Muscle layer of duodenum (tissue), 2 donors: ENCODE measurements around the gene PCDHGC4.
A peak's percentile ranks its signal among the peaks of the same experiment; 100 is the strongest.

Source experiments
- H3K27ac ChIP-seq: one replicate; pipeline ENCODE4 v1.7.0; 2013; ENCODE audit warnings: mild to moderate bottlenecking, low read length
- H3K27me3 ChIP-seq: one replicate; pipeline ENCODE4 v1.7.0; 2013; ENCODE audit warnings: low read depth, mild to moderate bottlenecking, control low read depth, low read length
- H3K36me3 ChIP-seq, 2 donors: one replicate each; pipeline ENCODE4 v1.7.0; 2013; ENCODE audit warnings: low read length in 2 of 2, control low read depth in 1 of 2, mild to moderate bottlenecking in 1 of 2; ENCODE audit not compliant: insufficient read depth in 2 of 2, control insufficient read depth in 1 of 2
- H3K4me1 ChIP-seq, 2 donors: one replicate each; pipeline ENCODE4 v1.7.0; 2013; ENCODE audit warnings: low read length in 2 of 2, mild to moderate bottlenecking in 2 of 2, control low read depth in 1 of 2, moderate library complexity in 1 of 2; ENCODE audit not compliant: insufficient read depth in 2 of 2, control insufficient read depth in 1 of 2
- H3K4me3 ChIP-seq, 2 donors: one replicate each; pipeline ENCODE4 v1.7.0; 2013; ENCODE audit warnings: low read length in 2 of 2, low read depth in 1 of 2, mild to moderate bottlenecking in 1 of 2
- H3K9me3 ChIP-seq, 2 donors: one replicate each; pipeline ENCODE4 v1.7.0; 2013; ENCODE audit warnings: low read length in 2 of 2, control low read depth in 1 of 2, mild to moderate bottlenecking in 1 of 2; ENCODE audit not compliant: control insufficient read depth in 1 of 2
- donor health status: healthy.

Gene PCDHGC4

DNA sequence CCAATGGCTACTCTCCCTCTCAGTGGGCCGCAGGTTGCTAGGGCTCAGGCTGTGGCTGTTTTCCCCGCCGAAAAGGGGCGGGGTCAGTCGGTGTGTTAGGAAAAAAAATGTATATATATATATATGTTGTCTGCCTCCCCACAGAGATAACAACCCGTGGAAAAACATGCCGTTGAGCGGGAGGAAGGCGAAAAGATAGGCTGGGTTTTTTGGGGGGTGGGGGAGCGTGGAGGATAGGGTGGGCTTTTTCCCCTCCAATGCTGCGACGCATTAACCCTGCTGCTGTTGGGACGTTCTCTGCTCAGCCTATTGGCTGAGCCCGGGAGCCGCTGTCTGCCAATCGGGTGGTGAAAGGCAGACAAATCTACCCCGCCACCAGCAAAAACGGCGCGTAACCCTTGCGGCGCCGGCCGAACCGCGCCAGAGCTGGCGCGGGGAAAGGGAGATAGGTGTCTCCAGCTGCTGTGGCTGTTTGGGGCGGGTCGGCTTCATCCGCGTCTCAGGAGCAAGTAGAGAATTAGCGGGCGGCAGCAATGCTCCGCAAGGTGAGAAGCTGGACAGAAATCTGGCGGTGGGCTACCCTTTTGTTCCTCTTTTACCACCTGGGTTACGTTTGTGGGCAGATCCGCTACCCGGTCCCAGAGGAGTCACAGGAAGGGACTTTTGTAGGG lies at the start of gene PCDHGC4:
TSS of gene PCDHGC4 (plus strand) at position 390 of the 671 bp plus-strand sequence. CDS start at position 534, 144 bp downstream.
- Histone ChIP-seq H3K27ac (no peak within 1 kb of the TSS), H3K27me3 (no peaks in the 10 kb centered on the region), H3K4me3 (peak within 1 kb of the TSS; percentile 46 to 48), H3K9me3 (no peaks in the 10 kb centered on the region), H3K36me3 (peaks cover under 1 to 3% of the 10 kb centered on the region in 2 donors), H3K4me1 (peaks cover 7 to 49% of the 10 kb centered on the region in 2 donors)

DNA sequence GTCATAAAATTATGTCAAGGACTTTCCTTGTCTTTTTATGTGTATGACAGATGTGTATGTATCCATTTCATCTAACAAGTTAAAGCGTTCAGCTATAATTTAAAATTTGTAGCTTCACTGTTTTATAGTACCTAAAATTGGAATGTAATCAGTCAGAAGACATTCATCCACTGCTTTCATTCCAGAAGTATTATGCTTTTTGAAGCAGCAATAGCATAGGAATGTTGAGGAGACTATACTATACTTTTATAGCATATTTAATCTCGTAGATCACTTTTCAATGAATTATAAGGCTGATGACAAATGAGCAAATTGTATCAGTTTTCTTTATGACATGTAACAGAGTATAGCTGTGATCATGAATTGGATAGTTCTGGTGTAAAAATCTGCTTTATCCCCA lies 47.6 kb upstream of the PCDHGC4 start:
- H3K27ac ChIP-seq, result no peak overlapping the region
- no peaks in the 10 kb centered on the region for H3K4me1 ChIP-seq
- peaks cover 0 to 7% of the 10 kb centered on the region in 2 donors for H3K36me3 ChIP-seq
- H3K27me3 ChIP-seq, result no peaks in the 10 kb centered on the region
- H3K4me3 ChIP-seq, result peak overlapping the region in 1 of 2 donors; percentile 32
- H3K9me3 ChIP-seq, result peaks cover 28 to 64% of the 10 kb centered on the region in 2 donors

DNA sequence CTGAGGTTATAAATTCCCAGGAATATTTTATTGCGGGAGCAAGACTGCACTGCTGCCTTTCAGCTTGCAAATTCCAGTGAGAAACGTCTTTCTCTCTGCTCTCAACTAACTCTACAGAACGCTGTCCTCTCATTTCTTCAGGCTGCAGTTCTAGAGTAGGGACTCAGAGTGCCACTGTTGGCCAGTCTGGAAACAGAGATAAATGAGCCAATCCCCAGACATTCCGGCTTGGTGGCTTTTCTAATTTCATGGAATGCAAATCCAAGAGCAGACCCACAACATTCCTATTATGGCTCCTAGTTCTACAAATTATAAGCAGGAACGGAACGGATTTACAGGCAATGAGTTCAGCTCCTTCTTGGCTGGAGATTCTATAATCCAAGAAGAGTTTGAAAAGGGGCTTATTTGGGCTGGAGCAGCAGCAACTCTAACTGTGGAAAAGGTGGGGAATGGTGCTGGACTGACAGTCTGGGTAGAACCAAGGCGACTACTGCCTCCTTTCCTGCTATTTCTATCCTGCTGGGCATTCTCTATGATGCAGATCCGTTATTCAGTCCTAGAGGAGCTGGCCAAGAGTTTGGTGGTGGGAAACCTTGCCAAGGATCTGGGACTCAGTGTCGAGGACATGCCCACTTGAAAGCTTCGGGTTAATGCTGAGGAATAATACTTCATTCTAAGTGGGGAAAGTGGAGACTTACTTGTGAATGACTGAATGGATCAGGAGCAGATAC lies 45.3 kb upstream of the PCDHGC4 start:
- Histone ChIP-seq H3K4me1 (no peaks in the 10 kb centered on the region), H3K4me3 (peak overlapping the region in 1 of 2 donors; percentile 43), H3K9me3 (peaks cover 31 to 53% of the 10 kb centered on the region in 2 donors), H3K27ac (no peak overlapping the region), H3K36me3 (peaks cover 0 to 3% of the 10 kb centered on the region in 2 donors), H3K27me3 (no peaks in the 10 kb centered on the region)

DNA sequence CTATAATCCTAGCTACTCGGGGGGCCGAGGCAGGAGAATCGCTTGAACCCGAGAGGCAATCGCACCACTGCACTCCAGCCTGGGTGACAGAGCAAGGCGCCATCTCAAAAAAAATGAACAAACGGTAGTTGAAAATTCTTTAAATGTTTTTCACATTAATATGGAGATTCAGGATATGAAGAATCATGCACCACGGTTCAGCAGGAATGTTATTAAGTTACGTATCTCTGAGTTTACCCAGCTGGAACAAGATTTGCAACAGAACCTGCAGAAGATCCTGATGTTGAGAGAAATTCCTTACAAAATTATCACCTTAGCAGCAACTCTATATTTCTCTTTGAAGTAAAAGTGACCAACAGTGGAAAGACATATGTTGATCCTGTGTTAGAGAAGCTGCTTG lies 44.5 kb upstream of the PCDHGC4 start:
- Histone ChIP-seq H3K4me3 (peak overlapping the region in 1 of 2 donors; percentile 39), H3K27me3 (no peaks in the 10 kb centered on the region), H3K36me3 (peaks cover 0 to 3% of the 10 kb centered on the region in 2 donors), H3K27ac (no peak overlapping the region), H3K4me1 (no peaks in the 10 kb centered on the region), H3K9me3 (peaks cover 28 to 56% of the 10 kb centered on the region in 2 donors)

DNA sequence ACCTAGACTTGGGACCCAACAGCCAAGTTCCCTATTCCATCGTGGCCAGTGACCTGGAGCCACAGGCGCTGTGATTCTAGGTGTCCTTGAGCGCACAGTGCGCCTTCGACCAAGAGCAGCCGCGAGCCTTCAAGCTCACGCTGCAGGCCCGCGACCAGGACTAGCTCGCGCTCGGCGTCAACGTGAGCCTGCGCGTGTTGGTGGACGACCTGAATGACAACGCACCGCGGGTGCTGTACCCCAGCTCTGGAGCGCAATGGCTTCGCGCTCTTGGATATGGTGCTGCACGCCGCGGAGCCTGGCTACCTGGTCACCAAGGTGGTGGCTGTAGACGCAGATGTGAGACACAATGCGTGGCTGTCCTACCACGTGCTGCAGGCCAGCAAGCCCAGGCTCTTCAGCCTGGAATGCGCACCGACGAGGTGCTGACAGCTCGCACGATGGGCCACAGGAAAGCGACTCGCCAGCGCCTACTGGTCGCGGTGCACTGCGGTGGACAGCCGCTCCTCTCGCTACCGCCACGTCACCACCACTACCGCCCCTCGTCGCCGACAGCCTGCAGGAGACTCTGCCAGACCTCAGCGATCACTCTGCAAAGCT lies 43.2 kb upstream of the PCDHGC4 start:
- Histone ChIP-seq H3K9me3 (peaks cover 16 to 53% of the 10 kb centered on the region in 2 donors), H3K36me3 (peaks cover 0 to 3% of the 10 kb centered on the region in 2 donors), H3K27ac (no peak overlapping the region), H3K4me3 (peak overlapping the region in 1 of 2 donors; percentile 39), H3K4me1 (no peaks in the 10 kb centered on the region), H3K27me3 (no peaks in the 10 kb centered on the region)

DNA sequence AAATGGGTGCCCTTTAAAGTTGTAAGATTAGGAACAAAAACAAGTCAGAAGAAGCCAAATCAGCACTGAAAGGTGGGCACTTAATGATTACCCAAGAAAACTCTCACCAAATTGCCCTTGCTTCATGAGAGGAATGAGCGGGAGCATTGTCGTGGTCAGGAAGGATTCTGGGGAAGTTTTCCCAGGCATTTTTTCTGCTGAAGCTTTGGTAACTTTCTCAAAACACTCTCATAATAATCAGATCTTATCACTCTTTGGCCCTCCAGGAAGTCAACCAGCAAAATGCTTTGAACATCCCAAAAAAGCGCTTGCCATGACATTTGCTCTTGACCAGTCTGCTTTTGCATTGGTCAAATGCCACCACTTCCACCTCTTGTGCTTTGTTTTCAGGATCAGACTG lies 19.5 kb upstream of the PCDHGC4 start:
- Histone ChIP-seq H3K27me3 (no peaks in the 10 kb centered on the region), H3K9me3 (no peaks in the 10 kb centered on the region)

DNA sequence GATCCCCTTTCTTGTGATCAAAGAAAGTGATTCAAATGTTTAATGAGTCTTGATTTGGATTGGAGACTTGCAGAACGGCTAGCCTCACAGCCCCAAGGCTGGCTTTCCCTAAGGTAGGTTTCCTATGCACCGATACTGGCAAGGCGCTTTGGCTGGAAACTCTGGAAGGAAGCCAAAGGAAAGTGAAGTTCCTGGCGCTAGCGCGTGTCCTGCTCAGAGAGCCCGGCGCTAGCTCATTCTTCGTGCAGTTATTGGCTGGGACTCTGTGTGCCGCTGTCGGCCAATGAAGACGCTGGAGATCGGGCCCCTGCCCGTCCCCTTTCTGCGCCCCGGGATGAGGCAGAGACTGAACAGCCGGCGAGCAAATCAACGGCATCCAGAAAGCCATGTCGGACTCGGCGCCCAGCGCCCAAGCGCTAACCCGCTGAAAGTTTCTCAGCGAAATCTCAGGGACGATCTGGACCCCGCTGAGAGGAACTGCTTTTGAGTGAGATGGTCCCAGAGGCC lies 9.2 kb upstream of the PCDHGC4 start, which contains the start of gene PCDHGC3:
TSS of gene PCDHGC3 (plus strand) at position 342 of the 507 bp plus-strand sequence. CDS start at position 493, 151 bp downstream.
- Histone ChIP-seq H3K36me3 (no peaks in the 10 kb centered on the region), H3K9me3 (no peaks in the 10 kb centered on the region), H3K27me3 (no peaks in the 10 kb centered on the region), H3K4me3 (peak within 1 kb of the TSS; percentile 66 to 94), H3K4me1 (peaks cover 5 to 35% of the 10 kb centered on the region in 2 donors), H3K27ac (peak within 1 kb of the TSS; percentile 95)

More for the DNA sequence above, 19.5 kb upstream of the PCDHGC4 start:
- H3K4me3 ChIP-seq, result no peak overlapping the region
- H3K36me3 ChIP-seq, result no peaks in the 10 kb centered on the region
- no peak overlapping the region for H3K27ac ChIP-seq
- no peaks in the 10 kb centered on the region for H3K4me1 ChIP-seq

DNA sequence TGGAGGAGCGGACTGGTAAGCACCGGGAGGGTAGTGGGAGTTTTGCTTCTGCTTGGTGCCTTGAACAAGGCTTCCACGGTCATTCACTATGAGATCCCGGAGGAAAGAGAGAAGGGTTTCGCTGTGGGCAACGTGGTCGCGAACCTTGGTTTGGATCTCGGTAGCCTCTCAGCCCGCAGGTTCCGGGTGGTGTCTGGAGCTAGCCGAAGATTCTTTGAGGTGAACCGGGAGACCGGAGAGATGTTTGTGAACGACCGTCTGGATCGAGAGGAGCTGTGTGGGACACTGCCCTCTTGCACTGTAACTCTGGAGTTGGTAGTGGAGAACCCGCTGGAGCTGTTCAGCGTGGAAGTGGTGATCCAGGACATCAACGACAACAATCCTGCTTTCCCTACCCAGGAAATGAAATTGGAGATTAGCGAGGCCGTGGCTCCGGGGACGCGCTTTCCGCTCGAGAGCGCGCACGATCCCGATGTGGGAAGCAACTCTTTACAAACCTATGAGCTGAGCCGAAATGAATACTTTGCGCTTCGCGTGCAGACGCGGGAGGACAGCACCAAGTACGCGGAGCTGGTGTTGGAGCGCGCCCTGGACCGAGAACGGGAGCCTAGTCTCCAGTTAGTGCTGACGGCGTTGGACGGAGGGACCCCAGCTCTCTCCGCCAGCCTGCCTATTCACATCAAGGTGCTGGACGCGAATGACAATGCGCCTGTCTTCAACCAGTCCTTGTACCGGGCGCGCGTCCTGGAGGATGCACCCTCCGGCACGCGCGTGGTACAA lies 8.5 kb upstream of the PCDHGC4 start:
- Histone ChIP-seq H3K4me3 (peak overlapping the region; percentile 66 to 94), H3K4me1 (peaks cover 5 to 38% of the 10 kb centered on the region in 2 donors), H3K27me3 (no peaks in the 10 kb centered on the region), H3K27ac (peak overlapping the region; percentile 95), H3K36me3 (no peaks in the 10 kb centered on the region), H3K9me3 (no peaks in the 10 kb centered on the region)

DNA sequence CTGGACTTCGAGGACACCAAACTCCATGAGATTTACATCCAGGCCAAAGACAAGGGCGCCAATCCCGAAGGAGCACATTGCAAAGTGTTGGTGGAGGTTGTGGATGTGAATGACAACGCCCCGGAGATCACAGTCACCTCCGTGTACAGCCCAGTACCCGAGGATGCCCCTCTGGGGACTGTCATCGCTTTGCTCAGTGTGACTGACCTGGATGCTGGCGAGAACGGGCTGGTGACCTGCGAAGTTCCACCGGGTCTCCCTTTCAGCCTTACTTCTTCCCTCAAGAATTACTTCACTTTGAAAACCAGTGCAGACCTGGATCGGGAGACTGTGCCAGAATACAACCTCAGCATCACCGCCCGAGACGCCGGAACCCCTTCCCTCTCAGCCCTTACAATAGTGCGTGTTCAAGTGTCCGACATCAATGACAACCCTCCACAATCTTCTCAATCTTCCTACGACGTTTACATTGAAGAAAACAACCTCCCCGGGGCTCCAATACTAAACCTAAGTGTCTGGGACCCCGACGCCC lies 7.7 kb upstream of the PCDHGC4 start:
- H3K4me1 ChIP-seq, result peaks cover 5 to 38% of the 10 kb centered on the region in 2 donors
- no peaks in the 10 kb centered on the region for H3K9me3 ChIP-seq
- H3K27ac ChIP-seq, result no peak overlapping the region
- H3K36me3 ChIP-seq, result no peaks in the 10 kb centered on the region
- no peaks in the 10 kb centered on the region for H3K27me3 ChIP-seq
- H3K4me3 ChIP-seq, result peak overlapping the region; percentile 66 to 94

DNA sequence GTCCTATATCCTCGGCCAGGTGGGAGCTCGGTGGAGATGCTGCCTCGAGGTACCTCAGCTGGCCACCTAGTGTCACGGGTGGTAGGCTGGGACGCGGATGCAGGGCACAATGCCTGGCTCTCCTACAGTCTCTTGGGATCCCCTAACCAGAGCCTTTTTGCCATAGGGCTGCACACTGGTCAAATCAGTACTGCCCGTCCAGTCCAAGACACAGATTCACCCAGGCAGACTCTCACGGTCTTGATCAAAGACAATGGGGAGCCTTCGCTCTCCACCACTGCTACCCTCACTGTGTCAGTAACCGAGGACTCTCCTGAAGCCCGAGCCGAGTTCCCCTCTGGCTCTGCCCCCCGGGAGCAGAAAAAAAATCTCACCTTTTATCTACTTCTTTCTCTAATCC lies 7.0 kb upstream of the PCDHGC4 start:
- peak overlapping the region; percentile 66 to 94 for H3K4me3 ChIP-seq
- H3K9me3 ChIP-seq, result no peaks in the 10 kb centered on the region

More for the DNA sequence above, 7.0 kb upstream of the PCDHGC4 start:
- Histone ChIP-seq H3K4me1 (peaks cover 5 to 38% of the 10 kb centered on the region in 2 donors), H3K27ac (no peak overlapping the region), H3K36me3 (no peaks in the 10 kb centered on the region), H3K27me3 (no peaks in the 10 kb centered on the region)
